ENCODE data around the gene ABTB2.
"Not testable (repeated sequence)": the region's sequence is repeated elsewhere in the genome, so short reads cannot be mapped to it uniquely, and the experiment has no call there.

The ABTB2 gene

GRCh38 chr11:34238533-34238932 lies 119.3 kb downstream of the ABTB2 start:
- peak; percentile 86 for DNase-seq (ENCODE audit: low read depth)

- DNase-seq (ENCODE audit: low read depth), result no peak
Observed at GRCh38 chr11:34236572-34236971, 121.2 kb downstream of the ABTB2 start.

DNA sequence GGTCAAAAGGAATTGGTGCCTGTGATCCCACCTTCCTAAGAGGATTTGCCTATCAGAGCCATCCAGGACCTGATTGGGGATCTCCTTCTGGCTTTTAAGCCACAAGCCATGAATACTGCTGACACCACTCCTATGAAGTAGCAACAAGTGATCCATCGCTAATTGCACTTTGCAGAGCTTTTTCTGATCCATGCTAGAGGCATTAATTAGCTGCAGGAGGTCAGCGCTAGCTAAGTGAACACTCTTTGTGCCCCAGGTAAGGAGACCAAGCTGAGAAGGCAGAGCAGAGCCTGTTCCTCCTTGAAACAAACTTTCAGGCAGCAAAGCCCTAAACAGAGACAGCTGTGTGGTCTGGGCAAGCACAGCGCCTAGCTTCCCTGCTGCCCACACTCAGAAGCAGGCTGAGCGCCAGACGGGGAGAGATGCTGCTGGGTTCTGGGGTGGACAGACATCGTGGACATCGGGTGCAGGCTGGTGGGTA lies 122.2 kb downstream of the ABTB2 start:
- no peak for DNase-seq (ENCODE audit: low read depth)

- no peak for DNase-seq (ENCODE audit: low read depth)
Observed at GRCh38 chr11:34235189-34235588, 122.6 kb downstream of the ABTB2 start.

- peak; percentile 71 for DNase-seq (ENCODE audit: low read depth)
Observed at GRCh38 chr11:34234086-34234740, 123.6 kb downstream of the ABTB2 start.

DNA sequence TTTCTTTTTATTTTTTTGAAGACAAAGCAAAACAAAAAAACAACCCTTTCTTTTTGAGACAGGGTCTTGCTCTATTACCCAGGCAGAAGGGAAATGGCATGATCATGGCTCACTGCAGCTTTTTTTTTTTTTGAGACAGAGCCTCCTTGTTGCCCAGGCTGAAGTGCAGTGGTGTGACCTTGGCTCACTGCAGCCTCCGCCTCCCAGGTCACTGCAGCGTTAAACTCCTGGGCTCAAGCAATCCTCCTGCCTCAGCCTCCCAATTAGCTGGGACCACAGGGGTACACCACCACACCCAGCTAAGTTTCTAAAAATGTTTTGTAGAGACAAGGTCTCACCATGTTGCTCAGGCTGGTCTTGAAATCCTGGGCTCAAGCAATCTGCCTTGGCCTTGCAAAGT lies 124.6 kb downstream of the ABTB2 start:
- DNase-seq (ENCODE audit: low read depth), result no peak

DNA sequence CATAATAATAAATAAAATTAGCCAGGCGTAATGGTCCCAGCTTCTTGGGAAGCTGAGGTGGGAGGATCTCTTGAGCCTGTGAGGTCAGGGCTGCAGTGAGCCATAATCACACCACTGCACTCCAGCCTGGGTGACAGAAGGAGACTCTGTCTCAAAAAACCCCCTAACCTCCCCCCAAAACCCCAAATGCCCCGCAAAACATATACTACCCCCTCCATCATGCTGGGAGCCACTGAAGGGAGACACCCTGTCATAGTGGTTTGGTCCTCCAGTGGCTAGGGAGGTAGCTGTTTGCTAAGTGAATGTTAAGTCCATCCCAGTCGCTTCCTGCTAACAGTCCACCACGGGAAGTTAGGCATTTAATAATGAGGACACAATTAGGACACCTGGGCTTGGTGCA lies 125.0 kb downstream of the ABTB2 start:
- no peak for DNase-seq (ENCODE audit: low read depth)

DNA sequence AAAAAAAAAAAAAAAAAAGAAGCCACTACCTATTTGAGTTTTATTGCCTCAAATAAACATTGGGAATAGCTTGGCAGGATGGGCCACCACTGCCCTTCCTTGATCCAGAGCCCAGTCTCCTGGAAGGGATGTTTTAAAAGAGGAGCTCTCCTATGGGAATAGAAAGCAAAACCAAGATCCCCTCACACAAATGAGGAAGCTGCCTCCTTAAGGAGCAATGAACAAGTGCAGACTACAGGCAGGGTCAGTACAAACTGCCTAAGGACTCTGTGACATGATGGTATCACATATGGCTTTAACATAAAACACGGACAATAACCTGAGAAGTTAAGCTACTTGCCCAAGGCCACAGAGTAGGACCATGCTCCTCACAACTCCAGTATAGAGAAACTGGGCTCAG lies 131.6 kb downstream of the ABTB2 start:
- no peak for DNase-seq (ENCODE audit: low read depth)

- no peak for DNase-seq (ENCODE audit: low read depth)
Observed at GRCh38 chr11:34225091-34225490, 132.7 kb downstream of the ABTB2 start.

GRCh38 chr11:34224434-34224966 lies 133.3 kb downstream of the ABTB2 start:
- no peak for DNase-seq (ENCODE audit: low read depth)

DNA sequence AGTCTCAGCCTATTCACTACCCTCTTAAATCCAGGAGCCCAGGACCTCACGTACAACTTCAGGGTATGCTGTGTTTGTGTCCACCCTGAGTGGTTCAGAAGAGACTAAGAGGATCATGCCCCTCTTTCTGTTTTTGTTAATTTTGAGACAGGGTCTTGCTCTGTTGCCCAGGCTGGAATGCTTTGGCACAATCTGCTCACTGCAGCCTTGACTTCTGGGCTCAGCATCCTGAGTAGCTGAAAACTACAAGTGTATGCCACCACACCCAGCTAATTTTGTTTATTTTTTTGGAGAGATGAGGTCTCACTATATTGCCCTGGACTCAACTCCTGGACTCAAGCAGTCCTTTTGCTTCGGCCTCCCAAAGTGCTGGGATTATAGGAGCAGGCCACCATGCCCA lies 133.9 kb downstream of the ABTB2 start:
- DNase-seq (ENCODE audit: low read depth), result no peak

DNA sequence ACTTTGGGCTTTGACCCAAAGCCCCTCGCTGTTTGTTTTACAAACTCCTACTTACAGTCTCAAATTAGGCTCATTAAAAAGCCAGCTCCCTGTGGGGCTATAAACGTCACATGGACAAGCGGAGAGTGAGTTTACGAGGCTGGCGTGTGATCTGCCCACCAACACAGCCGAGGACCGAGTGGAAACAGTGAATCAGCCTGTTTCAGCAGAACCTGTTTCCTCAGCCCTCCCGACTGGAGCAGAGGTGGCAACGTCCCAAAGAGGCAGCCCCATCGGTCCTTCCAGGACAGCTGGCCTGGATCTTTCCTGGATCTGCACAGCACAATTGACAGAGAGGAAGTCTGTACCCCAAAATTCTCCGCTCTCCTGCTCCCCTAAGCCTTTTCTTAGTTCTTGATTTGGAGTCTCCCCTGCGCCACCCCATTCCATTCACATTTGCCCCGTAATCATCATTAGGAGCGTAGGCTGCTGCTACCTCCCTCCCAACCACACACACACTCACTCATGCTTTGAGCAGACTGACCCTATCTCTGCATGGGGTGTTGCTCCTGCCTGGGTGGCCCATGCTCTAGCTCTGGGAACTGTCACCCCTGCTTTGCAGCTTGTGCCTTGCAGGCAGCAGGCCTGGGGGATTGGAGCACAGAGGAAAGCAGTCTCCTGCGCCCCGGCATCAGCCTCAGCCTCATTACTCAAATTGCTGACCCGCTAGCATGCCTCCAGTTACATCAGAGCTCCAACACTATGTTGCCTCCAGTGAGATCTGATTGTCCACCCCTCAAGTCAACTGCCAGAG lies 134.6 kb downstream of the ABTB2 start:
- no peak for DNase-seq (ENCODE audit: low read depth)

DNA sequence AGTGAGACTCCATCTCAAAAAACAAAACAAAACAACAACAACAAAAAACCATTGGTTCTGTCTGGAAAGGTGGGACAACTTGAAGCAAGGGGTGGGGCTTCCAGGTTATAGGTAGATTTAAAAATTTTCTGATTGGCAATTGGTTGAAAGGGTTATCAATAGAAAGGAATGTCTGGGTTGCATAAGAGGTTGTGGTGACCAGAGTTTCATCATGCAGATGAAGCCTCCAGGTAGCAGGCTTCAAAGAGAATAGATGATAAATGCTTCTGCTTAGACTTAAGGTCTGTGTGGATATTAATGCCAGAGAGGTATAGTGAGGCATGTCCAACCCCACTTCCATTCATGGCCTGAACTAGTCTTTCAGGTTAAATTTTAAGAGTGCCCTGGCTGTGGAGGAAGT lies 135.8 kb downstream of the ABTB2 start:
- DNase-seq (ENCODE audit: low read depth), result no peak

- no peak for DNase-seq (ENCODE audit: low read depth)
Observed at GRCh38 chr11:34219941-34220370, 137.9 kb downstream of the ABTB2 start.

DNA sequence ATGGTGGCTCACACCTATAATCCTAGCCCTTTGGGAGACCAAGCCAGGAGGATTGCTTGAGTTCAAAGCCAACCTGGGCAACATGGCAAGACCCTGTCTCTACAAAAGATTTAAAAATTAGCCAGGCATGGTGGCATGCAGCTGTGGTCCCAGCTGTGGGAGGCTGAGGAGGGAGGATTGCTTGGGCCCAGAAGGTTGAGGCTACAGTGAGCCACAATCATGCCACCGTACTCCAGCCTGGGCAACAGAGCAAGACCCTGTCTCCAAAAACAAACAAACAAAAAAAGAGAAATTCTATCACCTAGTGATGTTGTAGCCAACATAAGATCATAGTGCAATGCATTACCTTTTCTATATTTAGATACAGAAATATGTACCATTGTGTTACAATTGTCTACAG lies 138.5 kb downstream of the ABTB2 start:
- no peak for DNase-seq (ENCODE audit: low read depth)

DNA sequence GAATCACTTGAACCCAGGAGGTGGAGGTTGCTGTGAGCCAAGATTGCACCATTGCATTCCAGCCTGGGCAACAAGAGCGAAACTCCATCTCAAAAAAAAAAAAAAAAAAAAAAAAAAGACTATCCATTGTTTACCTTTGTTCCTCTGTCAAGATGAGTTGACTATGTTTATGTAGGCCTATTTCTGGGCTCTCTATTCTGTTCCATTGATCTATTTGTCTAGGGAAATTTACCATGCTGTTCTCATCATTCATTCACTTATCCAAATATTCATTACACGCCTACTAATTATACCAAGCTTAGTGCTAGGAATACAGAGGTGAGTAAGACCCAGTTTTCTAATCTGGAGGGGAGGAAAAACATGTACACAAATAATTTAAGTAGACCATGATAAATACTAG lies 139.1 kb downstream of the ABTB2 start:
- not testable (repeated sequence) for DNase-seq (ENCODE audit: low read depth)

GRCh38 chr11:34218067-34218466 lies 139.7 kb downstream of the ABTB2 start:
- DNase-seq (ENCODE audit: low read depth), result no peak

DNA sequence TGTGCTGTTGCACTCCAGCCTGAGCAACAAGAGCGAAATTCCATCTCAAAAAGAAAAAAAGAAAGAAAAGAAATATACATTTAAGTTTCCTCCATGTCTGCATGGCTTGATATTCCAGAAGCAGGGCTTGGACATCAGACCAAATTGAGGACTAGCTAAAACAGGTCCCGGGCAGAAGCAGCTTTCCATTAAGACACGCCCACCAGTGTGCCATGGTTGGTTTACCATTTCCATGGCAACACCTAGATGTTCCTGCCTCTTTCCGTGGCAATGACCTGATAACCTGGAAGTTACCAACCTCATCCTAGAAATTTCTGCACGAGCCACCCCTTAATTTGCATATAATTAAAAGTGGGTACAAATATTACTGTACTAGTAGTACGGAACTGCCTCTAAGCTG lies 141.1 kb downstream of the ABTB2 start:
- no peak for DNase-seq (ENCODE audit: low read depth)

DNA sequence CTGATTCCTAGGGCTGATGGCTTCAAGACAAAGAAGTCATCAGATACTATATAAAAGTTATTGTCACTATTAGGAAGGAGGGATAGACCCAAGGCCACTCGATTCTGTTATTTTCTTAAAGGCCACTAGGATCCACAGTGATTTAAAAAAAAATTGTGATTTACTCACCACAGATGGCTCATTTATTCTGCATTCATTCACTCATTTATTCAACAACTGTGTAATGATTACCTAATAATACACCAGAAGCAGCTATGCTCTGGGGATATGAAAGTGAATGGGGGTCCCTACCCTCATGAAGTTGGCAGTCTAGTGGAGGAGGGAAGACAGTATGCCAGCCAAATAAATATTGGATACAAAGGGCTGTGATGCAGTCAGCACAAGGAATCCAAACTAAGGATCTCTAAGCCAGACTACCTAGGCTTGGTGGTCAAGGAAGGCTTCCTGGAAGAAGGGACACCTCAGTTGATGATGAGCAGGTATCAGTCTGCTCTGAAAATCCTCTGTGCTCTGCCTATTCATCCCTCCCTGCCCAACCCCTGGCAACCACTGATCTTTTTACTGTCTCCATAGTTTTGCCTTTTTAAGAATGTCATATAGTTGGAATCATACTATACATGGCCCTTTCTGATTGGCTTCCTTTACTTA lies 141.9 kb downstream of the ABTB2 start:
- DNase-seq (ENCODE audit: low read depth), result no peak

DNA sequence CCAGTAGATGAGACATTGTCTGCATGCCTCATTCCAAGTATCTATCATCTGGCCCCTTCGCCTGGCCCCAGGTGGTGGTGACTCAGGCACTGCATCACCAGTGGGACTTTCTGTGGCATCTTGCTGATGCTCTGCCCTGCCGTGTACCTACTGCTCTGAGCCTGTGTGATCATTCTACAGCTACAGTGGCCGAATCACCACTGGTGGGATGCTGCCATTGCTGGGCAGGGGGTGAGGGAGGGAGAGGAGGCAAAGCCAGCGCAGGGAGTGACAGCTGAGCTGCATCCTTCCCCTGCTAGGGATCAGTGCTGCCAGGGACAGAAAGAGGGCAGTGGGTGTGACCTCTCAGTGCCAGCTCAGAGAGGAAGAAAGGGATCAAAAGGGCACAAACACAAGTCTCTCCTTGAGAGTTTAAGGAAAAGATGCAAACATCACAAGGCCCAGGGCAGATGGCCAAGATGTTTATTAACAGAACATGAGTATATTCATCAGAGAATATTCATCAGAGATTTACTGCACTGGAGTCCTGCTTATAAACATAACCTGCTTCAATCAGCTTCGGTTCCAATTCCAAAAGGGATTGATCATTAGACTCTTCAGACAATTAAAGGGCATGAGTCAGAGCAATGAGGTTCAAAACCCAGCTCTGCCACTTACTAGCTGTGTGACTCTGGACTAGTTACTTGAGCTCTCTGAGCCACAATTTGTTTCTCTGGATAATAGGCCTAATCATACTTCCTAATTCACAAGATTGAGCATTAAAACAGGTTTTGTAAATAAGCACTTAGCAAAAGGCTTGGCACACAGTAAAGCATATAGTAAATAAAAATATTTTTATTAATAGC lies 142.6 kb downstream of the ABTB2 start:
- DNase-seq (ENCODE audit: low read depth), result peak; percentile 42

- no peak for DNase-seq (ENCODE audit: low read depth)
Observed at GRCh38 chr11:34213366-34213765, 144.4 kb downstream of the ABTB2 start.

- DNase-seq (ENCODE audit: low read depth), result no peak
Observed at GRCh38 chr11:34212566-34212965, 145.2 kb downstream of the ABTB2 start.
